ENCODE results near the gene NDUFS2. TPM values are rescaled to one million over a fixed set of nuclear protein-coding genes. Genes with fewer than 3 reads are reported as not detected.

Gene NDUFS2
- total RNA-seq, 4 donors from 2014 or later = 82.6 to 209 (median 144) TPM

DNA sequence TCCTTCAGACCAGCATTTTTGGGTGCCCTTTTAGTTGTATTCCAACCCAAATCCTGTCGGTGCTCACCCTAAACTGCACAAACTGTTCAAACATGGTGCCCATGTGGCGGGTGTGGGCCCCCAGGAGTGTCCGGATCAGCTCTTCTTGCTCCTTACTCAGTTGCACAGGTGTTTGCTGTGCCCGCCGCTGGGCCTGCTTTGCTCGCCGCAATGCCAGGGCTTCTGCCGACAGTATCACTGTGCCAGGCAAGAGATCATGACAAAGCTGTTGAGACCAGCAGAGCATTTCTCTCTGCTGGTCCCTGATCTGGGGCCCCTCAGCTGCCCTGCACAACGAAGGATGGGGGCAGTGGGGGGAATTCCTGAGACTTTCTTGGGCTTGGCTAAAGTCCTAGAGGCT is 30.9 kb downstream of the NDUFS2 start:
- TF ChIP-seq POLR2AphosphoS5 (IDR thresholded peaks at IDR 0.05) (no peak), EP300 (IDR thresholded peaks at IDR 0.05; ENCODE audit: low read depth) (no peak), POLR2A (IDR thresholded peaks at IDR 0.05) (no peak), CTCF (IDR thresholded peaks at IDR 0.05) (no peak)
- Histone ChIP-seq H3K27me3 (no peaks in the 10 kb centered on the region), H3K4me1 (no peaks in the 10 kb centered on the region), H3K36me3 (peaks cover 0 to 11% (median 4%) of the 10 kb centered on the region in 4 donors), H3K27ac (no peak overlapping the region), H3K4me3 (no peak overlapping the region), H3K9me3 (no peaks in the 10 kb centered on the region)
- intact Hi-C loops (cut with DNase I; ENCODE audit: low total_unique reads) (no loop called here), in situ Hi-C loops (cut with MboI; ENCODE audit: low pct_ligation_motif_present in 1 of 4, low pct_unique_long_range_greater_than_20kb in 1 of 4, low sequenced_read_pairs in 3 of 4) (loop anchor here in 1 of 4 donors (10.0 kb wide), 1 partner anchor 142 kb away; no protein-coding TSS in a partner anchor)
- no peak for DNase-seq
- 84% methylated on average over 9 of the region's 9 CpGs; no CpG with 5 or more reads in 1 of the 2 donors for WGBS, 2 donors (ENCODE audit: low coverage in 1 of 2)

DNA sequence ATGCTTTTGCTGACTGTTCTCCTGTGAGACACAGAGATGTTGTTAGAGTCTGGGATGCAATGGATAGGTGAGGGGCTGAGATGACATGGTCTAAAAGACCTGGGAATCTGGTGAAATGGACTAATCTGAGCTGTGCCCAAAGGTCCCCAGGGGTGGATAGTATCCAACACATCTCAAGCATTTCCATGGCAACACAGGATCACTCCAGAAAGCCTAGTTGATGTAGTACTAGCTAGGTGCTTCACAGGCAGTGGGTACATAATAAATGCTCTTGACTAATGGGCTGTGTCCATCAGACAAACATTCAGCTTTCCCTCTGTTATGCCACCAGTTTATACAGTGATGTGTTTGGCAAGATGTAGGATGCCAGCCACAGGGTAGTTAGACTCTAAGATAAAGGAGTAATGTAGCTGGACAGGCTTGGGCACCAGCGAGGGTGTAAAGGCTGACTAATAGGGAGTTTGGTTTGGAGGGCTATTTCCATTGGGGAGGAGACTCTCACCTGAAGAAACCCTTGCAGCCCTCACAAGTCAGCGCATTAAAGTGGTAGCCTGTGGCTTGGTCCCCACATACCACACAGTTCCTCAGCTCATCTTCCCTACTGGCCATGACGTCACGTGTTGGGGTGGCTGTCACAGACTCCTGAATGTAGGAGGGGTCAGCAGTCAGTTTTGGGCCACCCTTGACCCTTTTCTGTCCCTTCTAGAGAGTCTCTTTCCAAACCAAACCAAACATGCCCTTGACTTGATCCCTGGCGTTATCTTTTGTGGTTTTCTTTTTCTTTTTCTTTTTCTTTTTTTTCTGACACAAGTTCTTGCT is 34.0 kb downstream of the NDUFS2 start:
- WGBS, 2 donors (ENCODE audit: low coverage in 1 of 2) = 33 to 72% methylated on average over 1 to 5 of the region's 5 CpGs
- in situ Hi-C loops (cut with MboI; ENCODE audit: low pct_ligation_motif_present in 1 of 4, low pct_unique_long_range_greater_than_20kb in 1 of 4, low sequenced_read_pairs in 3 of 4) = loop anchor here in 1 of 4 donors (10.0 kb wide), 1 partner anchor 139 kb away; no protein-coding TSS in a partner anchor
- H3K27me3 ChIP-seq = no peaks in the 10 kb centered on the region
- intact Hi-C loops (cut with DNase I; ENCODE audit: low total_unique reads) = no loop called here
- no peak for DNase-seq
- H3K27ac ChIP-seq = no peak overlapping the region
- no peak overlapping the region for H3K4me3 ChIP-seq
- TF ChIP-seq POLR2AphosphoS5 (IDR thresholded peaks at IDR 0.05) (no peak), POLR2A (IDR thresholded peaks at IDR 0.05) (no peak), EP300 (IDR thresholded peaks at IDR 0.05; ENCODE audit: low read depth) (no peak), CTCF (IDR thresholded peaks at IDR 0.05) (no peak)
- no peaks in the 10 kb centered on the region for H3K4me1 ChIP-seq
- H3K9me3 ChIP-seq = no peaks in the 10 kb centered on the region
- no peaks in the 10 kb centered on the region for H3K36me3 ChIP-seq

- 53% methylated on average over 4 of the region's 4 CpGs; no CpG with 5 or more reads in 1 of the 2 donors for WGBS, 2 donors (ENCODE audit: low coverage in 1 of 2)
- no peaks in the 10 kb centered on the region for H3K4me1 ChIP-seq
- H3K4me3 ChIP-seq = no peak within 1 kb of the TSS
- H3K27ac ChIP-seq = no peak within 1 kb of the TSS
- TF ChIP-seq EP300 (IDR thresholded peaks at IDR 0.05; ENCODE audit: low read depth) = no peak
- TF ChIP-seq POLR2A (IDR thresholded peaks at IDR 0.05) = no peak
- TF ChIP-seq POLR2AphosphoS5 (IDR thresholded peaks at IDR 0.05) = no peak
- TF ChIP-seq CTCF (IDR thresholded peaks at IDR 0.05) = no peak
- intact Hi-C loops (cut with DNase I; ENCODE audit: low total_unique reads) (no loop called here), in situ Hi-C loops (cut with MboI; ENCODE audit: low pct_ligation_motif_present in 1 of 4, low pct_unique_long_range_greater_than_20kb in 1 of 4, low sequenced_read_pairs in 3 of 4) (loop anchor here in 1 of 4 donors (10.0 kb wide), 1 partner anchor 137 kb away; no protein-coding TSS in a partner anchor)
- DNase-seq = no peak
- H3K36me3 ChIP-seq = no peaks in the 10 kb centered on the region
- H3K9me3 ChIP-seq = no peaks in the 10 kb centered on the region
- no peaks in the 10 kb centered on the region for H3K27me3 ChIP-seq
These were observed 35.9 kb downstream of the NDUFS2 start, which contains the start of gene NR1I3 for GRCh38 chr1:161238039-161238473. TSS of gene NR1I3 (minus strand) at chr1:161238203. CDS start at chr1:161236565, 1,638 bp downstream.

DNA sequence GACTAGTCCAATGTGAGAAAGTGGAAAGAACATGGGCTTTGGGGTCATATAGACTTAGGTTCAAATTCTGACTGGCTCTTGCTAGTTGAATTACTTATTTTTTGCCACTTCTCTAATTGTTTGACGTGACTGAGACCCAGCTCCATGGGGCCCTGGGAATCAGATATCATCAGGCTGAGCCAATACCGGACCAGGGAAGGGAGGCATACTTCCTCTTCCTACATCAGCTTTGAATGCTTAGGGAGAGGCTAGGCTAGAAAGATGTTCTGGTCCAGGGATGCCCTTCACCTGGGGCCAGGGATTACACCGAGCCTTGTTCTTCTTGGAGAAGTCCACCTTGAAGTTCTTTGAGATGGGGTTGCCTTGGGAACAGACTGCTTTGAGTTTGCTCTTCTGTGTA is 39.5 kb downstream of the NDUFS2 start:
- Histone ChIP-seq H3K9me3 (no peaks in the 10 kb centered on the region), H3K4me1 (no peaks in the 10 kb centered on the region), H3K27me3 (no peaks in the 10 kb centered on the region), H3K4me3 (no peak overlapping the region), H3K36me3 (no peaks in the 10 kb centered on the region), H3K27ac (no peak overlapping the region)
- in situ Hi-C loops (cut with MboI; ENCODE audit: low pct_ligation_motif_present in 1 of 4, low pct_unique_long_range_greater_than_20kb in 1 of 4, low sequenced_read_pairs in 3 of 4) (no loop called here), intact Hi-C loops (cut with DNase I; ENCODE audit: low total_unique reads) (no loop called here)
- no peak for TF ChIP-seq CTCF (IDR thresholded peaks at IDR 0.05)
- TF ChIP-seq POLR2A (IDR thresholded peaks at IDR 0.05) = no peak
- no peak for TF ChIP-seq EP300 (IDR thresholded peaks at IDR 0.05; ENCODE audit: low read depth)
- no peak for TF ChIP-seq POLR2AphosphoS5 (IDR thresholded peaks at IDR 0.05)
- no peak for DNase-seq
- 88% methylated on average over 3 of the region's 3 CpGs; no CpG with 5 or more reads in 1 of the 2 donors for WGBS, 2 donors (ENCODE audit: low coverage in 1 of 2)
